HG03378 (cell line): Measurements from ENCODE around the gene LRRN2.

Experiments
- ATAC-seq: cut with Tn5 transposase; IDR thresholded peaks from one replicate; pipeline ENCODE4 v1.9.1; 2021; ENCODE audit warnings: mild to moderate bottlenecking, moderate library complexity; ENCODE audit not compliant: unreplicated experiment

Gene LRRN2

GRCh38 chr1:204602871-204603542 lies 82.5 kb downstream of the LRRN2 start:
- ATAC-seq: no peak

GRCh38 chr1:204602111-204602579 lies 83.4 kb downstream of the LRRN2 start:
- ATAC-seq: no peak

GRCh38 chr1:204600968-204601367 lies 84.6 kb downstream of the LRRN2 start:
- ATAC-seq: no peak

GRCh38 chr1:204600203-204600602 lies 85.3 kb downstream of the LRRN2 start:
- ATAC-seq: no peak

- ATAC-seq: no peak
Observed at GRCh38 chr1:204599596-204599995, 85.9 kb downstream of the LRRN2 start.

GRCh38 chr1:204599098-204599497 lies 86.4 kb downstream of the LRRN2 start:
- ATAC-seq: no peak

- ATAC-seq: no peak
Observed at GRCh38 chr1:204598319-204598969, 87.1 kb downstream of the LRRN2 start.

GRCh38 chr1:204592246-204592948 lies 93.1 kb downstream of the LRRN2 start:
- ATAC-seq: no peak

- ATAC-seq: no peak
Observed at GRCh38 chr1:204591473-204592090, 94.0 kb downstream of the LRRN2 start.

- ATAC-seq: no peak
Observed at GRCh38 chr1:204589409-204590038, 96.0 kb downstream of the LRRN2 start.

GRCh38 chr1:204588826-204589225 lies 96.7 kb downstream of the LRRN2 start:
- ATAC-seq: no peak

GRCh38 chr1:204587621-204588020 lies 97.9 kb downstream of the LRRN2 start:
- no peak for ATAC-seq

- ATAC-seq: no peak
Observed at GRCh38 chr1:204584699-204585372, 100.7 kb downstream of the LRRN2 start.

GRCh38 chr1:204583909-204584632 lies 101.5 kb downstream of the LRRN2 start:
- ATAC-seq: no peak

GRCh38 chr1:204581759-204582158 lies 103.8 kb downstream of the LRRN2 start:
- no peak for ATAC-seq

- ATAC-seq: no peak
Observed at GRCh38 chr1:204580862-204581261, 104.7 kb downstream of the LRRN2 start.

GRCh38 chr1:204579681-204580080 lies 105.9 kb downstream of the LRRN2 start:
- ATAC-seq: no peak

- peak; percentile 69 for ATAC-seq
Observed at GRCh38 chr1:204578867-204579664, 106.5 kb downstream of the LRRN2 start.
